GM21723 (cell line): Measurements from ENCODE around the gene BDNF.

Source experiments
- ATAC-seq: cut with Tn5 transposase; IDR thresholded peaks from one replicate; pipeline ENCODE4 v1.9.1; 2021; ENCODE audit warnings: mild to moderate bottlenecking, moderate library complexity; ENCODE audit not compliant: unreplicated experiment

Gene BDNF

DNA sequence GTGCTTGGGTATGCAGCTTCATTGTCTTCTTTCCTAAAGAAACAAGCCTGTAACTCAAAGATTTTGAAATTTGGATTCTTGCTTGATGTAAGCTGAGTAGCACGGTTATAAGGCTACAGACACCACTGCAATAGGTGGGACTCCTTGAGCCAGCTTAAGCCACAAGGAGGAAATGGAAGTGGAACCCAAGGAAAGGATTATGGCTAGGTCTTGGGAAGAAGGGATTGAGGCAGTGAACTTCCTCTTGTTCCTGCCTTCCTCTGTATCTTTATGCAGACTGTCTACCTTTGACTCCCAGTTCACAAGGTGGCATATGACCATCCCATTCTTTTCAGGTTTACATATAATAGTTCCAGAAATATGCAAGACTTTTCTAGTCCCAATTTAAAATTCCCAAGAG lies 72.3 kb downstream of the BDNF start:
- no peak for ATAC-seq

DNA sequence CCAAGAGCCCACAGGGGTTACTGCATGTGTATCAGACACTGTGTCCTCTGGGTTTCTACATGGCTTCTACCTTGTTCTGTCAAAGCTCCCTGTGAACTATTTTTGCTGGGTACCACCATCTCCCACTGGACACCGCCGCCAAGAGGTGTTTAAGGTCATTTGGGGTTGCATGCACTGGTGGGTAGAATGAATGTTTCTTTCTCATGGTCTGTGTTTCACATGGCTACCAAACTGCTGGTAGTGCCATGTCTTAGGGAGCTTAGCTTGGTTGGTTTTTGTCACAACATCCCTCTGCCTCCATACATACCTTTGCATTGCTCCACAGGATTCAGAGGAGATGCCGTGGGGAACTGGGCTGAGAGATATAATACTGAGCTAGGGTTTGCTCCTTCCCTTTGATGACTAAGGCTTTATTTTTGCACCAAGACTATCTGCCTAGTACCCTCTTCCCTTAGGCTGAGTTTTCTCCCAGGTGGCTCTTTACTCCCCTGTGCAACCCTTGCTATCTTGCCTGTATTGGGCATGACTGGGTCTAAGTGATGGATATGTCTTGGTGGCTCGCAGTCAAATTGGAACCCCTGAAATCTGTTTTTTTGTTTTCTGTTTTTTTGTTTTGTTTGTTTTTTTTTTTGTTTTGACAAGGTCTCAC lies 73.2 kb downstream of the BDNF start:
- no peak for ATAC-seq

DNA sequence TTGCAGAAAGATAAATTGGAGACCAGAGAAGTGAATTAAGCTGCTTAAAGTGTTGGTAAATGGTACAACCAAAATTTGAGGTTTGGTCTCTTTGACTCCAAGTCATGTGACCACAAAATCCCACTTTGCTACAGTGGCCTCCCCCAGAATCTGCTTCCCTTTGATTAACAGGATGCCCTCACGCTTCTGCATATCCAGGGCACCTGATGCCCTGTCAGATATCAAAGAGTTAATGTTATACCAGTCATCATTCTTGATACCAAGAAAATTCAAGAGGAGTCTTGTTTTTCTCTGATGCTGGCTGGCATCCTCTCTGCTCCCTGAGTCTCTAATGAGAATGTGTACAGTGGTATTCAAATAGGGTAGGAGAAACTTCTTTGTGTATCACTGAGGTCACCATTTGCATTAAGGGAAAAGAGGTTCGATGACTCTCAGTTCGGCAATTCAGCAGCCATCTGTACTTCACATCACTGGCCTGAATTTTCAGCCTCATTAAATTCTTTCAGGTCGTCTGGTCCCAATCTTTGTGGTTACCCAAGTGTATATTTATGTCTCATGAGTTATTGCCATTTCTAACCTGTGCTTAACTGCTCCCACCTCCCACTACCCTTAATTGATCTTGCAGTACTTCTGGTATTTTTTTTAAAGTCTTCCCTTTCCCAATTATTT lies 73.9 kb downstream of the BDNF start:
- no peak for ATAC-seq

DNA sequence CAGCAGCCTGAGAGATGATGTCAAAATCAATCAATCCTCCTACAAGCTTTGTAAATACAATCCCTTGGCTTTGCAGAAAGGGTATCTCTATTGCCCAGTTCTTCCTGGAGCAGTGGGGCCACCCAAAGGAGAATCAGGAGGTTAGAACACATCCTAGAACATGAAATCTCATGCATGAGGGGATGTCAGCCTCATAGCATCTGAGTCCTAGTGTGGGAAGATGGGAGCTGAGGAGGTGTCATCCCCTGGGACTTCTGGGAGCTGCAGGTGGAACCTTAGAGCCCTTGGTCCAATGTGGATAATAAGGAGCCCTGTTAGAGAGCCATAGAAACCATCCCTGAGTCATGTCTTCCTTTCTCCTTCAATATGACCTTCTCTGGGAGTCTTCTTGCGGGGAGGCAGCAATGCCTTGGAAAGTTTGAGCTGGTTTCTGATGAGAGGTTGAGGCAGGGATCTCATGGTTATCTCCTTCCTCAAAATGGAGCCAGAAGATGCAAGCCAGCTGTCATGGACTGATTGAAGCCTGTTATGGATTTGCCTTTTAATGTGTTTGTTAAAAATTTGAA lies 74.8 kb downstream of the BDNF start:
- ATAC-seq = no peak

DNA sequence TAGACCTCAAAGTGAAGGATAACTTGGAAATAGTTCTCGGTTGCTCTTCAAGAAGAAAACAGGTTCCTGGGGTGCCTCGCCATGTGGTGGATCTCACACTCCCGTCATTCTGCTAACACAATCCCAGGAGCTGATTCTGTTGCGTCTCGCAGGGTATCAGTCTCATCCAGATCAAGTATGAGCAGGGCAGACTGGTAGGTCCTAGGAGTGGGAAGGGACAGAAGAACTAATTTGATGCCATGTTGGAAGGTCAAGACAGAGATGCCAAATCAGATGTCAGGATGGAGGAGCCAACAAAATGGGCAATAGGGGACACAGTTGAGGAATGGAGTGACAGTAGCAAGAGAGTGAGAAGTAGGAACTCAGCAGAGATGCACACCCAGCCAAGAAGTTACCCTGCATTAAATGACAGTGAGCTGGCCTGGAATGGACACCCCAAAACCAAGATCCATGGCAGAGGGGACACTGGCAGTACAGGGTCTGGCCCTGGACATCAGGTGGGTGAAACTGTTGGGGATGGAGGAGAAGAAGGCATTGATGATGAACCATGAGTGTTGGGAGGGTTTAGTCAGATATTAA lies 76.2 kb downstream of the BDNF start:
- ATAC-seq = no peak

DNA sequence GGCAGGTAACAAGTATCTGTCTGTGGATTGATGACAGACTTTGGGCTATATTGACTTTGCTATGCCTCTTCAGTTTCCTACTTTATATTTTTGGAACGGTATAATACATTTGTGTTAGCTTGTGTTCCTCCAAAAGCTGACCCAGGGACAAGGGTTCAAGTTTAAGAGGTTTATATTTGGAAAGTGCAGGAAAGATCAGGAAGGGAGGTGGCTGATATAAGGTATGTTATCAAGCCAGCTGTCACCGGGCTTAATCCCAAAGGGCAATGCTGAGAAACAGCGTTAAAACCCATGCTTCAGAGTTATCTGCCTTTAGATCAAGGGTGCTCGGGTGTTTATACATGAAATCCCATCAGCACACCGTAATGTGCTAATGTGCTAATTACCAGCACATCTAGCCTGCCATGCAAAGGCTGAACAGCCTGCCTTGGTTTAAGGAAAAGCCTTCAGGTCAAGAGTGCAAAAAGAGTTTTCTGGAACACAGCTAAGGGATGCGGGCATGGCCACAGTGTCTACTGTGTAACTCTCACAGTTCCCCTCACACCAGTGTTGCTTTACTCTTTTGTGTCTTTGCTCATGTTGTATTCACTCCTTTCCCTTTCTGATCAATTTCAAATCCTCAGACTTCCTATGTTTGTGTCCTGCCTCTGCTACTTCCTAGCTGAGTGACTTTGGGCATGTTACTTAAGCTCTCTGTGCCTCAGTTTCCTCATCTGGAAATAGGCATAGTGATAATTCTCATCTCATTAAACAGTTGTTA lies 77.5 kb downstream of the BDNF start:
- no peak for ATAC-seq

DNA sequence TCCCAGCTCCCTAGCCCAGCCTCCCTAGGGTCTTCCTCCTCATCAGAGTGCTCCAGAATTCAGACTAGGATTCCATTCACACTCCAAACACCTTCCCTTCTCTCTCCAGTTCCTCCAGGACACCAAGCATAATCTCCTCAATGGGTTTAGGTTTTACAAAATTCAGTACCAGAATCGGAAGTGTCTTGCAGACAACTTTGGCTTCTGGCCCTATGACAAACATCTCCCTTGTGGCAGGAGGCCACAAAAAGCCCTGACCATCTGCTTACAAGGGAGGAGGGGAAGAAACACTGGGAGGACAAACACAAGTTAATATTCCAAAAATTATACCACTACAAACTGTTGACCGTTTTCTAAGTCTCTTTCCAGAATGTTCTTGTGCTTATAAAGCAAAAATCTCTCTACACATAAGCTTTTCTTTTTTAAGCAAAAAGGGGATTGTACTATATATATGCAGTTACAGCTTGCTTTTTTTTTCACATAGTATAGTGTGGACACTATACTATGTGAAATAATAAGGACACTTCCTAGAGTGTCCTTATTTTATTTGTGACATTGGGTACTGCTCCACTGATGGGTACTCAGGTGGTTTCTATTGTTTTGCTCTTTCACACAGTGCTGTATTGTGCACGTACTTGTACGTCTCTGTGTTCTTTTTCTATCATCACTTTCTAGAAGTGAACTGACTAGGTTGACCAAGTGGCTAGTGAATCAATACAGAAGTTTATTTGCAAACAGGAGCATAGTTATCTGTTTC lies 78.7 kb downstream of the BDNF start:
- no peak for ATAC-seq

DNA sequence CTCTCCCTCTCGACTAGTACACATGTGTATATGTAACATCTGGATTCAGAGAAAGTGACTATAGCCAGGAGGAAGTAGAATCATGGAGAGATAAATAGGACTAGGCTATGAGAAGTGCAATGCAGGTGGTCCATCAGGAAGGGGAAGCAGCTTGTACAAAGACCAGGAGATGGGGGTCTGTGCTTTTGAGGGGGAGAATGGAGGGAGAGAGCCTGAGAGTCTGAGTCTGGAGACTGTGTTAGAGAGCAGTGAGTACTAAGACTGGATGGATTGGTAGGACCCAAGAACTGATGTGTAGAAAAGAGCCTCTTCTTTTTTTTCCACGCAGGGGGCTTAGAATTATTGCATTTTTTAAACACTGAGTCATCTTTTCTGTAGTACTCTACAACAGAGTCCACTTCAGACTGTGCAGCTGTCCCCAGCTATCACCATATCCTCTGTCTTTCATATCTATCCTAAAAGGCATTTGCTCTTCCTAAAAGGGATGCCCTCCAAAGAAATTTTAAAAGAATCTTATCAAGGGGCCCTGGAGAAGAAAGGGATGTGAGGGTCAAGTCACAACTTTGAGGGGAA lies 80.4 kb downstream of the BDNF start:
- no peak for ATAC-seq

DNA sequence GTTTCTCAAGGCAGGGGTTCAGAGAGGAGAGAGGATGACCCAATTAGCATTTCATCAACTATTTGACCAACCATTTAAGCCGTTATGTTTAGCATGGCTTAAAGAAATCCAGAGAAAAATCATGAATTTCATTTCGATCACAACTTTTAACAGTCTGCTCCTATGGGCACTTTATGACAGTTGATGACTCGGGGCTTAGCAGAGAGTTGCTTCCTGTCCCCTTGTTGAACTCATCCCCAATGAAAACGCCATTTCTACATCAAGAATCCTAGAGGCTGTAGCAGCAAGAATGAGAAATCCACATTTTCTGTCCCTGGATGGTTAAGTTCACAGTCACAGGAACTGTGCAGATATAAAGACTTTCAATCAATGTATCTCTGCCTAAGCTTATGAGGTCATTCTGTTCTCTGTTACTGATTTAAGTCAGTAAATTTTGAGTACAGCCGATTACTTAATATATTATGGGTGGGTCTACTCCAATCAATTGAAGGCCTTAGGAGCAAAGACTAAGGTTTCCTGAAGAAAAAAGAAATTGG lies 81.1 kb downstream of the BDNF start:
- ATAC-seq = no peak

DNA sequence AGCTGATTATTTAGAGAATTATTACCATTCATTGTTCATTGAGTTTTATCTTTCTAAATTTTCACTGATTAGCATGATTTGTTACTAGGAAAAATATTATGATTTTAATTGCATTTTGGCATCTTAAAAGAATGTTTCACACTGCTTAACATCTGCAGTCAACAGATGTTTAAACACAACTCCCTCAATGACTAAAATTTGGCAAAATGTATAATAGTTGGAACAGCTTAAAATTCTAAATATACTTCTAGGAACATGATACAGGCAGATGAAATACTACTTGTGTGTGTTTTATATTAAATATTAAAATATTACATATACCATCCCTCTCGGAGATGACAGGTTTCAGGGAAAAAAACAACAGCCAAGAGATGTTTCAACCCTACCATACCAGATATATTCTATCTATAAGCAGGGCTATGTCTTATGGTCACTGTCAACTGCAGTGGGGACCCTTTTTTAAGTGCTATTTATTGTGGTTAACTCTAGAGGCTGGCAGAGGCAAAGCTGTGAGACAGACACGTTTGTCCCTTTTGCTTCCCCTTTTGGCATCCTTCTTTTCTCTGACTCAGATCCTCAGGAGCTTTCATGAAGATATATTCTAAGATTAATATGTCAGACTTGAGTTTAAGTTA lies 81.9 kb downstream of the BDNF start:
- ATAC-seq = no peak

DNA sequence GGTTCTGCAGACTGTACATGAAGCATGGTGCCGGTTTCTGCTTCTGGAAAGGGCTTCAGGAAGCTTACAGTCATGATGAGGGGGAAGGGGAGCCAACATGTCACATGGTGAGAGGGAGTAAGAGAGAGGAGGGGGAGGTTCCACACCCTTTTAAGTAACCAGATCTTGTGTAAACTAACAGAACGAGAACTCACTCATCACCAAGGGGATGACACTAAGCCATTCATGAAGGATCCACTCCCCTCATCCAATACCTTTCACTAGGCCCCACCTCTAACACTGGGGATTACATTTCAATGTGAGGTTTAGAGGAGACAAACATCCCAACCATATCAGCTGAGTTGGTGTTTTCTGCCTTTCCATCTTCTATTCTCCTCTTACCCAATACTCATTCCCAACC lies 83.5 kb downstream of the BDNF start:
- no peak for ATAC-seq

DNA sequence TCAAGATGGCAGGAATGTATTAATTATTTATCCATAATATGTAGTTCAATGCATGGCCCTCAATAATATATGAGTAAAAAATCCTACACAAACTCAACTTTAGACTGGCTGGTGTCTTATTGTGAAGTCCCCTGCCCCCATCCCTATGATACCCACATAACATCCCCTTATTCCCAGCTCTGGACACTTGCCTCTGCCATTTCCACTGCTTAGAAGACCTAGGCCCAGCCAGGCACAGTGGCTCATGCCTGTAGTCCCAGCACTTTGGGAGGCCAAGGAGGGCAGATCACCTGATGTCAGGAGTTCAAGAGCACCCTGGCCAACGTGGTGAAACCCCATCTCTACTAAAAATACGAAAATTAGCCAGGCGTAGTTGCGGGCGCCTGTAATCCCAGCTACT lies 84.4 kb downstream of the BDNF start:
- no peak for ATAC-seq

DNA sequence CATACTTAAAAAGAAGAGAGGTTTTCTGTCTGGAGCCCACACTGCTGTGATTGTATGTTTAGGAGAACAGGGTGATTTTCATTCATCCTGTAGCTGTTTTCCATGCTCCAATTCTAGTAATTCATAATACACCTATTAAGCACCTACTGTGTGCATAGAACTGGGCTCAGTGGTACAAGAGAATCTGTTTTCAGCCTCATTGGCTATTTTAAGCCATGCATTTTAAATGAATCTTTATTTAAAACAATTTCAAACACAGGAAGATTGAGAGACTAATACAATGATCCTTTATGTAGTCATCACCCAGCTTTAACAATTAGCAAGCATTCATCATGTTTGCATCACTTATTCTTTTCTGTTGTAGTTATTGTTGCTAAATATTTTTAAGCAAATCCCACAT lies 86.2 kb downstream of the BDNF start:
- ATAC-seq = no peak

DNA sequence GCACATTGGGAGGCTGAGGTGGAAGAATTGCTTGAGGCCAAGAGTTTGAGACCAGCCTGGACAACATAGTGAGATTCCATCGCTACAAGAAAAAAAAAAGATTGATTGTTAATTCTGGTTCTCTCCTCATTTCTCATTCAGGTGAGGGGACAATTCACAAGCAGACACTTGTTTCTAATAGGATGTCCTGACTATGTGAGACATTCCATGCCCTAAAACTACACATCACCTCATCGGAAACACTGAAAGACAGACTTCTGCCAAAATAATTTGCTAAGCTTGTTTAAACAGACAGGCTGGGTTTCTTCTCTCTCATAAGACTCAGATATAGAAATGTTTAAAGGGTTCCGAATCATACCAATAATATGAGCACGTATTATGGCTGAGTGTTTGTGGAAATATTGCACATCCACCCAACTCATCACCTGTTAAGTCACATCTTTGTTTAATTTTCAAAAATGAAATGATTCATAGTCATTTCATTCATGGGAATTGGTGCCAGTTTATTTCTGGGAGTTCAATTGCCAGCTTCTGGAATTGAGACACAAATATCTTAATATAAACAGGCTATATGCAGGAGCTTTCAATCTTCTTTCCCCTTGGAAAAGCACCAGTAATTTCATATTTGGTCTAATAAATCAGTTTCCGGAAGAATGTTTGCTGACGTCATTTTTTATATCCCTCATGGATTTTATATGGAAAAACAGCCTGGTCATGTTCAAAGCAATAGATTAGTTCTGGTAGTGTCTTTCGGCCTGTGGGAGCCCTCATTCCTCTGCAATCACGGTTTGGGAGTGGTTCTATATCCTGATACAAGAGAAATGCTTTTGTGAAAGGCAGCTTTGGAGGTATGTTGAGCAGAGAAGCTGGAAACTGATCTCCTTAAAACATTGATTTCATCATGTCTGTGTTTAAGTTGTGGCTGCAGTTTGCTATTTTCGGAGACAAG lies 87.0 kb downstream of the BDNF start:
- ATAC-seq = no peak

DNA sequence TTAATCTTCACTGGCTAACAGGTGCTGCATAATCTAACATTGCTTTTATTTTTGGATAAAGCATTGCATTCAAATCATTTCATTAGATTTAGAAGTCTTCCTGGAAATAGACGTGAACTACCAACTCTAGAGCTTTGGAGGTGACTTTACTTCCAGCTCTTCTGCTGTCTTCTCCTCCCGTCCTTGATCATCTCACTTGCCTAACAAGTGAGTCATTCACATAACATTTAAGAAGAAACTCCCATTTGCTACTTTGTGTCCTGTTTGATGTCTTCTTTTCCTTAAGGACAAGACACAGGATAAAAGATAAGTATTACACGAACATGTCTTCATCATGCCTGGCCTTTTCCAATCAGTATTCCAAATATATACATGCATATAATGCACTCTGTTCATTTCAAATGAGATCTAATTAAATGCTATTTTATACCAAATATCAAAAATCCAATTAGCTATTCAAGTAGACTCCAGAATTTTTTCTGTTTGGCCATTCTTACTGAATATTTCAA lies 88.3 kb downstream of the BDNF start:
- ATAC-seq = no peak

DNA sequence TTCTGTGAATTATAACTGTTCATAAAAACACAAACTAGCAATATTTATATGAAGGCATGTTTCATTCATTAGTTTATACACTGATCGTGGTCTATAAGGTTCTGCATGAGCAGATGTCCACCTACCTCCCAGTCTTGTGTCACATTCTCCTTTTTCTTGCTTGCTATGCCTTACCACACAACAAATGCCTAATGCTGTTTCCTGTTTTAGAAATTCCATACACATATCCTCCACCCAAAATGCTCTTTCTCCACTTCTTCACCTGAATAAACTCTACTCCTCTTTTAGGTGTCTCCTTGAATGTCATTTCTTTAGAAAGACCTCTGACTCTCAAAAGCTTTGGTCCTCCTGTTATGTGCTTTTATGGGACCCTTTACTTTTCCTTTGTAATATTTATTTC lies 88.9 kb downstream of the BDNF start:
- no peak for ATAC-seq

DNA sequence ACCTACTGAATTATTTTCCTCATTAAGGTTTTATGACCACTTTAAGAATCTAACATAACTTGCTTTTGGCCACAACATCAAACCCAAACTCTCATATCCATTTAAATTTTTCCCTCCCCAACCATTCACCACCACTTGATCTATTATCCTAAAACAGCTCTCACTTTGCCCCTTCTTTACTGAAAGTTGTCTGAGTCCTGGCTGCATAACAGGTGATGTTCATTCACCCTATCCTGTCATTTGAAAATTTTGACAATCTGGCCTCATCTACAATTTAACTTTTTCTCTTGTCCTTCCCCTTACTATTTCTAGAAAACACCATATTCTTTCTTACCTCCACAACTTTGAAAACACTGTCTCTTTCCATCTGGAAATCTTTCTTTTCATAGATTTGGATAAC lies 89.3 kb downstream of the BDNF start:
- ATAC-seq = no peak

DNA sequence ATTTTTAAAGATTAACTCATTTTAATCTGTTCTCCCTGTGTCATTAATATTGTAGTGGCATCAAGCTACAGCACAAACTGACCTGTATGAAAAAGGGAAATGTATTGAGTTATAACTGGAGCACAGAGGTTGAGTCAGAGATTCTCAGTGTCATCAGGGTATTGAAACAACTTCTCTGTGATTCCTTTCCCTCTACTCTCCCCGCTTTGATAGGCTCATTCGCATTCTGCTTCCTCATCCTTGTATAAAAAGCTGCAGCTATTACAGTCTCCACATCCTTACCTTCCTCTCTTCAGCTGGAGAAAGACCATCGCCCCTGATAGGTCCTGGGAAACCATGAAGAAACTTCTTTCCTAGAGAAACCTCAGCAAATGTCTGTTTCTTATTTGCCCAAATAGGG lies 90.0 kb downstream of the BDNF start:
- no peak for ATAC-seq
